Dedifferentiated amniotic fluid mesenchymal stem cell (primary cell): Measurements from ENCODE around the gene ELMO2.

ENCODE experiments used
- DNase-seq: peaks from one replicate; pipeline ENCODE4 v3.0.0-alpha.2; 2016; ENCODE audit errors: extremely low spot score

ELMO2 gene, protein sequence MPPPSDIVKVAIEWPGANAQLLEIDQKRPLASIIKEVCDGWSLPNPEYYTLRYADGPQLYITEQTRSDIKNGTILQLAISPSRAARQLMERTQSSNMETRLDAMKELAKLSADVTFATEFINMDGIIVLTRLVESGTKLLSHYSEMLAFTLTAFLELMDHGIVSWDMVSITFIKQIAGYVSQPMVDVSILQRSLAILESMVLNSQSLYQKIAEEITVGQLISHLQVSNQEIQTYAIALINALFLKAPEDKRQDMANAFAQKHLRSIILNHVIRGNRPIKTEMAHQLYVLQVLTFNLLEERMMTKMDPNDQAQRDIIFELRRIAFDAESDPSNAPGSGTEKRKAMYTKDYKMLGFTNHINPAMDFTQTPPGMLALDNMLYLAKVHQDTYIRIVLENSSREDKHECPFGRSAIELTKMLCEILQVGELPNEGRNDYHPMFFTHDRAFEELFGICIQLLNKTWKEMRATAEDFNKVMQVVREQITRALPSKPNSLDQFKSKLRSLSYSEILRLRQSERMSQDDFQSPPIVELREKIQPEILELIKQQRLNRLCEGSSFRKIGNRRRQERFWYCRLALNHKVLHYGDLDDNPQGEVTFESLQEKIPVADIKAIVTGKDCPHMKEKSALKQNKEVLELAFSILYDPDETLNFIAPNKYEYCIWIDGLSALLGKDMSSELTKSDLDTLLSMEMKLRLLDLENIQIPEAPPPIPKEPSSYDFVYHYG

DNA sequence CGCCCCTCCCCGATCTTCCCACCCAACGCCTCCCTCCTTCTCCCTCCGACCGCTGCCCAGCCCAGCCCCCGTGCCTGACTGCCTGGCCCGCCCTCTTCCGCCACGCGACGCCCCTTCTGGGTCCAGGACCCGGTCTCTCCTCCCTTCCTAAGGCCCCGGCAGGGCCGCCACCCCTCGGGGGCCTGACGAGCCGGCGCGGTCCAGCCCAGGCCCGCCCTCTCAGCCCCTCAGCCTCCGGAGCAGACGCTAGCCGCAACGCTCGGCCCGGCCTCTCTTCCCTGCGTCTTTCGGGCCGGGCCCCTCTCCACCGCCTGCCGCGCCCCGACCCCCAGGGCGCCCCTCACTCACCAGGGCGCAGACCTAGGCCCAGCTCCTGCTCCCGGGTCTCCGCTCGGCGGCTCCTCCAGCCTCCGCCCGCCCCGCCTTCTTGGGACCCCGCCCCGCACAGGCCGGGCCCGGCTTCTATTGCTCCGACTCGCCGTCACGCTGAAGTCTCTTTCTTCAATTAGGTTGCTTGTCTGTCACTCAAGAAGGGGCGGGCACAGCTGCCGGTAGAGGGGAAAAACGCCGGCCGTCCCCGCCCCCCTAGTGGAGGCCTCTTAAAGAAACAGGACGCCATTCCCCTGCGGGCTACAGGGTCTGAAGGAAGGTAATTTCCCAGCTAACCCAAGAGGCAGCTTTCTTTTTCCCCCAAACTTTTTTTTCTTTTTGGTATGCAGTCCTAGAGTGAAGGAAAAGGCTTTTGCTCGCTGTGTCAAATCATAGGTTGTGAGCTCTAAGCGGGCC, at the start of gene ELMO2:
ELMO2 (minus strand) TSS at position 416 of the 786 bp plus-strand sequence. CDS start 12,133 bp downstream, outside the sequence.
- peak; percentile 96 for DNase-seq

DNA sequence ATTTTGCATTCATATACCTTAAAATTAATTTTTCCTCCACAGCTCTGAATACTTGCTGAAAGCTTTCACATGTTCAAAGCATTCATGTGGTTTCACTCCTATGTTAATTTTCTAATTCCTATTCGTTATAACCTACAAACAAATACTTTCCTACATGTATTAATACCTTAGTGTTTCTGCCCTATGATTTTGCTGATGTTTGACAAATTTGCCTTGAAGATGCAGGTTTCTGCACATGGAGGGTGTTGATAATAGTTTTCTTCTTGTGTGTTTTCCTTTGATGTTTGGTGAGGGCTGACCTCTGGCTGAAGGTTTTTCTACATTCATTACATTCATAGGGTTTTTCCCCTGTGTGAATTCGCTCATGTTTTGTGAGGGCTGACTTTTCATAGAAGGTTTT, 49.3 kb upstream of the ELMO2 start:
- no peak for DNase-seq

DNA sequence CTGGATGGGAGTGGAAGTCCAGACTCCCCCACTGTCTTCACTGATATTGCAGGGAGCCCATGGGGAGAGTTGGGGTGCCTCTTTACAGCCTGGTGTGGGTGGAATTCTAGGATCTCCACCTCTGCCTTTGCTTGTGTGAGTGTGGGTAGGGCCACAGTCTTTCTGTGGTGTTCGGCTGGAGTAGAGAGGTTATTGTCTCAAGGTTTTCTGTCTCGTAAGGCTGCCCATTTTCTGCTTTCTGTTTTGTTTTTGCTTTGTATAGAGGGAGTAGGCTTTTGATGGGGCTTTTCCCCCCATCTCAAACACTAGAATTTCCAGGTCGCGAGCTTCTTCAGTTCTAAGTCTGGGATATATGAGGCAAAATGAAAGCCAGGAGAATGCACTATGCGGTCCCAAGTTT, 40.4 kb upstream of the ELMO2 start:
- no peak for DNase-seq

DNA sequence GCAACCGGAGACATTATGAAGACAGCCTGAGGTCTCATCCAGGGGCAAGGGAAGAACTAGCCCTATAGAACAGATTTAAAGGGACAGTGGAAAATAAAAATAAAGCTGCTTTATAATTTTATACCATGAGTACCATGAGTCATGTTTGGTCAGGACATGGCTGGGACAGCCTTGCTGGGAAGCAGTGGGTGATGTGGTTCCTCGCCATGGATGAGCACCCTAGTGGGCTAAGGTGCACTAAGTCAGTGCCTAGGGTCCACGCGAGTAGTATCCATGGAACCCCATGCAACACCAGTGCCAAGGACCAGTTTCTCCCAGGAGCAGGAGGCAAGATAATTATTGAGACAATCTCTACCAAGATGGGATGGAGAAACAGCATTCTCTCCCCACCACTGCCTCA, 33.4 kb upstream of the ELMO2 start:
- DNase-seq, result no peak

DNA sequence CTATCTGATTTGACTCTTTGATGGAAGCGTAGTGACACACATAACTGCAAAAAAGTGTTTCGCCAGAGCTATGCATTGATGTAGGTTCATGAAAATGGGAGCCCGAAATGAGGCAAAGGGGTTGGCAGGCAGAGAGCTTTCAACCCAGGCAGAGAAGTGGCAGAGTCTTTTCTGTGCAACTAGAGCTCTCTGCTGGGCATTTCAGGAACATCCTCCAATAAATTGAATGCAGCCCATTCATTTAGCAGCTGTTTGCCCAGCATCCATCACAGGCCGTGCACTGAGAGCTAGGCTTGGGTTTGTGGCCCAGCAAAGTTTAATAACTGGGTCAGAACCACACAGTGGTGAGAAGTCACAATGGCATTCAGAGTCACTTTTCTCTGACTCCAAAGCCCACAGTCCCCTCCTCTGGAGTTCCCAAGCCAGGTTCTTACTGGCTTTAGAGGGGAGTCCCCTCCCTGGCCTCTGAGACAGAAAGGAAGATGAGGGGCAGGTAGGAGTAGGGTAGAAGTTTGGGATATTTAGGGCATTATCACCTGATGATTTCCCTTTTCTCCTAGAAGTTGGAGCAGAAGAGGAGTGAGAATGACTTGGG, 31.8 kb upstream of the ELMO2 start:
- DNase-seq, result peak; percentile 21

DNA sequence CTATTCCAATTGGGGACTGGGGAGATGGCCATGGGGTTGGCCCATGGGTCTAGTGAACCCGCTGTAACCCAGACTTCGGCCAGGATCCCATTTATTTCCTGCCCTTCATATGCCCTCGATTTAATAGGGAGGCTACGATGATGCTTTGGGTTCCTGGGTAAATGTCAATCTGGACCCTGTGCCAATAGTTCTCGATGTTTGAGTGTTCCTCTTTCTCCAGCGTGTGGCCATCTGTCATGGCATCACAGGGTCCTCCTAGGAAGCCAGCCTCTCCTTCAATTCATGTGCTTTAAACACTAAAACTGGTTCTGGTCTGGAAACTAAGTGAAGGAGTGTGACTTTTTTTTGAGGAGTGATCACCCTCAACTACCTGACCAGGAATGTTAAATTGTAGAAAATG, 28.7 kb upstream of the ELMO2 start:
- no peak for DNase-seq

DNA sequence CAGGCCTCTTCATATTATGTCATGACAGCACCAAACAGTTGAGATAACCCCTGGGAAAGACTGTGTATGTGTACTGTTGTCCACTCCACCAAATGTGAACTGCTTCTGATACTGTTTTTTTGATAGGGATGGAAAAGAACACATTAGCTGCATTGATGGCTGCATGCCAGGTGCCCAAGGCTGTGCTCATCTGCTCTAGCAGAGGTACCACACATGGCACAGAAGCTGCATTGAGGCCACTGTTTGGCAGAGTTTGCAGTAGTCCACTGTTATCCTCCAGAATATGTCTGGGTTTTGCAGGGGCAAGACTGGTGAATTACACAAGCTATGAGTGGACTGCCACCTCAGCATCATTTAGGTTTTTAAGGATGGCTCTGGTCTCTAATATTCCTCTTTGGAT, 28.2 kb upstream of the ELMO2 start:
- no peak for DNase-seq

DNA sequence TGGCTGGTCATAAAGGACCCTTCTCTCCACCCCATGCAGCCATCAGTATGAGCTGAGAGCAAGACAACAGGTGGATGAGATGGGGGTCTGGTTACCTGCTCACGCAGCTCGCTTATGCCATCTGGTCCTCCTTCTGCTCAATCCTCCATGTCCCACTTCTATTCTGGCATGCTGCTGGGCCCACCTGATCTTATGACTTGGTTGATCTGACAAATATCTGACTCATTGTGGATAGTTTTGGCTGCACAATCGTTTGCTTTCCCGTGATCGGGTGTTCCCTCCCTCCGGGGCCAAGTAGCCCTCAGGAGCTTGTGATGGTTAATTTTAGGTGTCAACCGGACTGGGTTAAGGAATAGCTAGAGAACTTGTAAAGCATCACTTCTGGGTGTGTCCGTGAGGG, 26.6 kb upstream of the ELMO2 start:
- DNase-seq, result no peak

DNA sequence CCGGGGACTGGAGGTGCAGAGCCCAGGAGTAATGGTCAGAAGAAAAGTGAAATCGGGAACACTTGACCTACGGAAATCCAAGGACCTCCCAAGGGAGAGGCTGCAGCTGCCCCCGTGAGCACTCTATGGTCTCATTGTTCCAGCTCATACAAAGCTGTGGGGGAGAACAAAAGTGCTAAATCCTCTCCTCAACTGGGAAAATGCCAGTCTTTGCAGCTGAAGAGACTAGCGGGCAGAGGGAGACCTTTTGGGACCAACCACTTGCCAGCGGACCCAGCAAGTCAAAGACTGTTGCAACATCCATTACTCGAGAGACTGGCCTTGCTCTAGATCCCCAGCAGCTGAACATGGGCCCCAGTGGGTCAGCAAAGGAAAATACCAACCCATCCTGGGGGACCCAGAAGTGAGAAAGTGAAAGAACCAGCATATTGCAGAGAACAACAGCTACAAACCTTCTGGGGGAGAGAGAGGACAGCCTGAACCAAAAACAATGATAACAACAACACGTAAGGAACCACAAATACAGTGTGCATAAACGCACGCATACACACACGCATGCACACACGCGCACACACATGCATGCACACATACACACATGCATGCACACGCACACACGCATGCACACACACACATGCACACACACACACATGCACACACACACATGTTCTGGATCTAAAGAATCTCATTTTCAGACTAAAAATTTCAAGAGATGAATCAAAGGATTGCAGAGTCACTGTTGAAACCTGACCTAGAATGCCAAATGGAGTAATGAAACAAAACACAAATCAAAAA, 24.7 kb upstream of the ELMO2 start:
- DNase-seq, result no peak

DNA sequence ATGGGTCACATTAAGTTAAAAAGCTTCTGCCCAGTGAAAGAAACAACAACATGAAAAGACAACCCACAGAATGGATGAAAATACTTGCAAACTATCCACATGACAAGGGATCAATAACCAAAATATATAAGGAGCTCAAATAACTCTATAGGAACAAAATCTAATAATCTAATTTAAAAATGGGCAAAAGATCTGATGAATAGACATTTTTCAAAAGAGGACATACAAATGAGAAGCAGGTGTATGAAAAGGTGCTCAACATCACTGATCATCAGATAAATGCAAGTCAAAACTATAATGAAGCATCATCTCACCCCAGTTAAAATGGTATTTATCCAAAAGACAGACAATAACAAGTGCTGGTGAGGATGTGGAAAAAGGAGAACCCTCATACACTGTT, 21.0 kb upstream of the ELMO2 start:
- no peak for DNase-seq

DNA sequence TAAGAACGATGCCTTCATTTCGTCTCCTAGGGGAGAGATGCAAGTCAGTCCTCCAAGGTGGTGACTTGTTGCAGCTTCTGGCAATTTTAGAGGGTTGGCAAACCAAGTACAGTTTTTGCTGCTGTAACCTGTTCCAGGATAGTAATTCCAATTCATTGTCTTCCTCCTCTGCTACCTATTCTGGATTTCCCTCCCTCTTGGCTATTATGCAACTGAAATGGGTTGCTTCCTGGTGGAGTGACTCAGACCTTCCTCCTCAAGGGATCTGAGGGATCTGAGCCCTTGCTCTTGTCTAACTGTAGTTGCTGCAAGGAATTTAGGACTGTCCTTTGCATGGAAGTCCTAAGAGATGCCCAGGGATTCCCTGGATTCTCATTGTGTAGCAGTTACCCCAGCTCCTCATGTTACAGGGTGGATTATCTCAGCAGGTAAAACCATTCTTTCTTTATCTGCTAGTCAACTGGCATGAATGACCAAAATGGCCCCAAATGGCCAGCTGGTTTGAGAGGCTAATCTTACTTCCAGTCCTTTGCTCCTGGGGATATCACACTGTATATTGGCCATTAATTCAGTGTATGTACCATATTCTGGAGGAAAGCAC, 17.6 kb upstream of the ELMO2 start:
- no peak for DNase-seq

DNA sequence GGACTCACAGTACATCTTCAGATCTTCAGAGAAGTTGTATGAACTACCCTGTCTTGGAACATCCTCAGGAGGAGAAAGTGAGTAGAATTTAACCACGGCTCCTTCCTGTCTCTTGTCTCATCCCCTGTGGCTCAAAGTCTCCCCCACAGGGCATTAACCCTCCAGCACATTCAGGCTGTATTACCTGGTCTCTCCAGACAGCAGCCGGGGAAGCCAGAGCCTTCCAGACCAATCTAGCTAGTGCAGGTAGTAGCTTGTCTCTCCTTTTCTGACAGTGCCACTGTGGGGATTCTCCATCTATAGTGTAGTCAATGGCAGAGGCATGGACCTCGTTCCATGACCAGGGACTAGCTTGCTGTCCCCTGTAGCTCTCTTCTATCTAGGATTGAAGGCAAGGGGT, 16.9 kb upstream of the ELMO2 start:
- no peak for DNase-seq

DNA sequence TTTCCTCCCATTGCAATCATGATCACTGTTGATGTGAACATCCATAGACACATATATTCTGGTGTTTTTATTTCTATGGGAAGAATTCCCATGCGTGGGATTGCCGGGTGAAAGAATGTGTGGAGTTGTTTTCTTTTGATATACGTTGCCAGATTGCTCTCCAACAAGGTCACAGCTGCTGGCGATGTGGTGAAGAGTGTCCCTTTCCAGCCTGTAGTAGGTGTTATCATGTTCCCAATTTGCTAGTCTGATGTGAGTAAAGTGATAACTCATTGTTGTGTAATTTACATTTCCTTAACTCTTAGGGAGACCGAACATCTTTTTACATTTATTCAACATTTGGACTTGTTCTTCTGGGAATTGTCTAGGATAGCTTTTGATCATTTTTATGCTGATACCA, 14.5 kb upstream of the ELMO2 start:
- no peak for DNase-seq

DNA sequence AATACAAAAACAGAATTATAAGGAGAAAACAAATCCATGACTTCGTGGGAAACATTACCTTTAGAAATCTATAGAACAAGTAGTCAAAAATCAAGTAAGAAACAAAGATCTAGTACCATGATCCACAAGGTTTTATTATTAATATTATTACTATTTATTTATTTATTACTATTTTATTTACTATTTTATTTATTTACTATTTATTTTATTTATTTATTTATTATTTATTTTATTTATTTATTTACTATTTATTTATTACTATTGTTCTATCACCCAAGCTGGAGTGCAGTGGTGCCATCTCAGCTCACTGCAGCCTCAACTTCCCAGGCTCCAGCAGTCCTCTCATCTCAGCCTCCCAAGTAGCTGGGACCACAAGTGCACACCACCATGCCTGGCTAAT, 13.5 kb upstream of the ELMO2 start:
- no peak for DNase-seq

DNA sequence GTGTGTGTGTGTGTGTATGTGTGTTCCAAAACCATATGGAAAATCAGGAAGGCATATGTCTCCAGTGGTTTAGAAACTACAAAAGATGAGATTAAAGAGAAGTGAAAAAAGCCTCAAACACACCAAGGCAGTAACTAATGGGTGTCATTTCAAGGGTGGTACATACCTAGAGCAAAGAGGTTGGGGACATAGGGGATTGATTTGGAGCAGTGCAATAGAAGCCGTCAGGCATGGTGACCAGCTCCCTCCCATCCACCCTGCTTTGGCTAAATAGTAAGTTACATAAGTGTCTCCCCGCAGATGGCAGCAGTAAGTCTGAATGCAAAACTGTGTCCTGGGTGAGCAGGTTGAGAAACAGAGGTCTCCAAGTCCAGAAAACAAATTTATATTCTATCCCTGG, 10.4 kb upstream of the ELMO2 start:
- DNase-seq, result no peak

DNA sequence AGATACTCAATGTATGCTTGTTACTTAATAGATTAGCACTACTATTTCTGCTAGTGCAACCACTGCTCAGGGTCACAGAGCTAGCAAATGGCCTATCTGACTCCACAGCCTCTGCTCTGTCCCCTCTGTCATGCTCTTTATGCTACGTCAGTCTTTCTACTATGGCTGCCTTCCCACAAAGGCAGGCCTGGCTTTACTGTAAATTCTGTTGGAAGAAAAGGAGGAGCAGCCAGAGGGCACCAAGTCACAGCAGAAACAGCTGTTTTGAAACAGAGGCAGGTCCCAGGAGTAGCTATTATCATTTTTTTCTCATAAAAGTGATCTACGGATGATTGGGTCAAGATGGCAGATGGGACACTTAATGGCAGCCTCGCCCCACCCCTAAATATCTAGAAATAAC, 10.0 kb upstream of the ELMO2 start:
- no peak for DNase-seq

DNA sequence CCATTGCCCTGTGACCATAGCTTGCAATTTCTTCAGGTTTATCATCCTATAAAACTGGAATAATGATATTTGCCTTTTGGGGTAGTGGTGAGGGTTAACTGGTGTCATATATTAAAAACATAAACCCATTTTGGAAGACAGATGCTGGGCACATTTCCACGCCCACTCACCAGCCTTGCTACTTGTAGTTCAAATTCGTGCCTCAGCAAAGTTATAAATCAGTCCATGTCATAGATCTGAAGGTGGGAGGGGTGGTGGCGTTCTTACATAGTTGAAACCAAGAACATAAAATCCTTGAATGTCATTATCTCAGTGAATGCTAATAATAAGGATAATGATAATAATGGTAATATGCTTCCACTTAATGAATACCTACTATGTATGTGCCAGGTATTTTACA, 9.4 kb upstream of the ELMO2 start:
- DNase-seq, result no peak

DNA sequence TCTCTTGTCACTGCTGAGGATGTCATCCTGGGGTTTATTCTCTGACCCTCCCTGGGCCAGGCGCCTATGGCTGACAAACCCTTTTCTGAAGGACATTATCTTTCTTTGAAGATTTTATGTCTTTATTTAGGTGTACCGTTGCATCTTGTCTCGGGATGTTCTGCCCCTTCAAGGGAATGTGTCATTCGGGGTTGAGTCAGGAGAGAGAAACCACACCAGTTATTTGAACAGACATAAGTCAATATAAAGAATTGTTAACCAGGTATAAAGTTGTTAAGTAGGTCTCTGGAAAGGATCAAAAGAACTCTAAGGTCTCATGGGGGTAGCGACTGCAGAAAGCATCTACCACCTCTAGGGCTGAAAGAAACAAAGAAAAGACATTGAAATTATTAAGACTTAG, 8.2 kb upstream of the ELMO2 start:
- DNase-seq, result no peak

DNA sequence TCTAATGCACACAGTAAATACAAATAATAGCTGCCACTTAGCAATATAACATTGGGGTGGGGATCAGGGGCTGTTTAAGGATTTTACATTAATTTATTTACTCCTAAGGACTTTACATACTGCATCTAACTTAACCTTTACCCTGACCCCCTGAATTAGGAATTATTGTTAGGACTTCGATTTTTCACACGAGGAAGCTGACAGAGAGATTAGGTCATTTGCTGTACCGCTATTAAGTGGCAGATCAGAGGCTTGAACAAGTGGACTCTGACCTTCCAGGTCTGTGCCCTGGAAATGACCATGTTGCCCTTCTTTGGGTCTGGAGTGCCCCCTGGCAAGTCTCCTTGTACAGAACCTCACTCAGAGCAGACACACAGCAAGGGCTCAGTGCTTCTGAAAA, 5.2 kb upstream of the ELMO2 start:
- no peak for DNase-seq

DNA sequence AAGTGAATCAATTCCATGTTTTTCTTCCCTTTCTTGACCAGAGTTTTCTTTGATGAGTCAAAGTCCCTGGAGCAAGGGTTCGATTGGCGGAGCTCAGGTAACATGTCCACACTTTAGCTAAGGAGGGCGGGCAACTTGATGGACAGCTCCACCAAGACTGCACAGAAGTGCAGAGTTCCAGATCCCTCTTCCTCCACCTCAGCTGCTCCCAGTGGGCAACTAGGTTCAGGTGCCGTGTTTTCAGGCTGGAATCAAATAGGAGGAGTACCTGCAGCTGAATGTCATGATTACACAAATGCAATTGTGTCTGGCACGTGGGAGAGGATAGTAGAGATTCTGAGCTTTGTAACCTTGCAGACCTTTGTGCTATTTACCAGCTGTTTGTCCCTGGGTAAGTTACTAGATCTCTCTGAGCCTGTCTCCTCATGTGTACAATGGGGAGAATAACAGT, 1.9 kb upstream of the ELMO2 start:
- no peak for DNase-seq

DNA sequence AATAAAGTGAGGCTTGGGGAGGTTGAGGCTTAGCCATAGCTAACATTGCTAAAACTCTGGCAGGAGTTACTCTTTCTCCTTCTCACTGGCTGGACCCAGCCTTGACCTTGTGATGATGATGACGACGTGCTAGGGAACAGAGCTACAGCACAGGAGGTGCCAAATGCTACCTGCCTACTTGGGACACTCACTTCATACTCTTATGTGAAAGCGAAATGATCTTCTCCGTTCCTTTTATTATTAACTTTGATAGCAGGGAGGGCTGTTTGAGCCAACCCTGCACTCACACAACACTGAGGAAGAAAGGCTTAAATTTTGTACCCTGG, 1.2 kb upstream of the ELMO2 start:
- DNase-seq, result no peak
